ENCODE measurements around the gene KATNAL2.

Gene KATNAL2, protein sequence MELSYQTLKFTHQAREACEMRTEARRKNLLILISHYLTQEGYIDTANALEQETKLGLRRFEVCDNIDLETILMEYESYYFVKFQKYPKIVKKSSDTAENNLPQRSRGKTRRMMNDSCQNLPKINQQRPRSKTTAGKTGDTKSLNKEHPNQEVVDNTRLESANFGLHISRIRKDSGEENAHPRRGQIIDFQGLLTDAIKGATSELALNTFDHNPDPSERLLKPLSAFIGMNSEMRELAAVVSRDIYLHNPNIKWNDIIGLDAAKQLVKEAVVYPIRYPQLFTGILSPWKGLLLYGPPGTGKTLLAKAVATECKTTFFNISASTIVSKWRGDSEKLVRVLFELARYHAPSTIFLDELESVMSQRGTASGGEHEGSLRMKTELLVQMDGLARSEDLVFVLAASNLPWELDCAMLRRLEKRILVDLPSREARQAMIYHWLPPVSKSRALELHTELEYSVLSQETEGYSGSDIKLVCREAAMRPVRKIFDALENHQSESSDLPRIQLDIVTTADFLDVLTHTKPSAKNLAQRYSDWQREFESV

DNA sequence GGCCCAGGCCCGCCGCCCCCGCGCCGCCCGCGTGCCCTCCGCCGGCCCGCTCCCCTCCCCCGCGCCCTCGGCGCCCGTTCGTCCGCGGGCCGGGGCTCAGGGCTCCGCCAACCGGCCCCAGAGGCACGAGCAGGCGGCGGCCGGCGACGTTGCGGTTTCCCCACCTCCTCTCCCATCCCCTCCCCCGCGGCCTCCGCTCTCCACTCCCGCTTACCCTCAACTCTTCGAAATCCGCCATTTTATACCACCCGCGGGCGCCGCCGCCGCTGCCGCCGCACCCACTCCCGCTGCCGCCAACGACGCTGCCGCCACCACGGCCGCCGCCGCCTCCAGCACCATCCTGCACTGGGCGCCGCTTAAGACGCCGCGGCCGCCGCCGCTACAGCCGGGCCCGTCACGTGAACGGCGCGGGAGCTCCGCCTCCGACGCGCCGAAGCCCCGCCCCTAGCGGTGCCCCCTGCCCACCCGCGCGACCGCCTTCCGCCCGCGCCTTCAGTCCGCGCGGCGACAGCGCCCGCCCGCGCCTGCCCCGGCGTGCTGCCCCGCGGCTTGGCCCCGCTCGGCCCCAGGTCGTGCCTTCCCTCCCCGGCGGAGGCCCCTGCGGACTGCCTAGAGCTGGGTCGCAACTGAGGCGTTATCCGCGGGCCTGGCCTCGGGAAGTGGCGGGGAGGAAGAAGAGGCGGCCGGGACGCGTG, at the start of gene KATNAL2, which contains the start of gene PIAS2:
Gene KATNAL2, plus strand, starts transcription at position 495 of the 695 bp plus-strand sequence. CDS start 29,271 bp downstream, outside the sequence.
Gene PIAS2, minus strand, starts transcription at position 400 of the 695 bp plus-strand sequence. Its CDS starts 162 bp downstream, at position 238.
- H3K36me3 ChIP-seq (ENCODE audit: control insufficient read depth in 2 of 2, insufficient read depth in 2 of 2, low read length in 2 of 2) = no peaks in the 10 kb centered on the region

GRCh38 chr18:46868169-46868921, 49.1 kb upstream of the KATNAL2 start:
- no peak overlapping the region for H3K27ac ChIP-seq (ENCODE audit: low read length)
- H3K9me3 ChIP-seq (ENCODE audit: control insufficient read depth in 2 of 2, low read length in 2 of 2) = peaks cover 8 to 13% of the 10 kb centered on the region in 2 donors
- no peak overlapping the region for H3K4me3 ChIP-seq (ENCODE audit: low read length in 2 of 2)

More for the DNA sequence above, at the start of gene KATNAL2, which contains the start of gene PIAS2:
- Histone ChIP-seq H3K27ac (ENCODE audit: low read length) (peak within 1 kb of the TSS; percentile 70), H3K9ac (ENCODE audit: low read length in 2 of 2) (peak within 1 kb of the TSS; percentile 82 to 90), H3K27me3 (ENCODE audit: control insufficient read depth in 1 of 2, insufficient read depth in 2 of 2, low read length in 2 of 2) (no peaks in the 10 kb centered on the region), H3K9me3 (ENCODE audit: control insufficient read depth in 2 of 2, low read length in 2 of 2) (no peaks in the 10 kb centered on the region), H3K4me3 (ENCODE audit: low read length in 2 of 2) (peak within 1 kb of the TSS; percentile 90 to 91), H3K4me1 (ENCODE audit: control insufficient read depth, insufficient read depth, low read length) (peaks cover 15% of the 10 kb centered on the region)

GRCh38 chr18:46877329-46877987, 39.9 kb upstream of the KATNAL2 start:
- Histone ChIP-seq H3K27me3 (ENCODE audit: control insufficient read depth in 1 of 2, insufficient read depth in 2 of 2, low read length in 2 of 2) (no peaks in the 10 kb centered on the region), H3K27ac (ENCODE audit: low read length) (no peak overlapping the region), H3K4me3 (ENCODE audit: low read length in 2 of 2) (no peak overlapping the region), H3K4me1 (ENCODE audit: control insufficient read depth, insufficient read depth, low read length) (no peaks in the 10 kb centered on the region), H3K9me3 (ENCODE audit: control insufficient read depth in 2 of 2, low read length in 2 of 2) (peaks cover 4 to 6% of the 10 kb centered on the region in 2 donors), H3K9ac (ENCODE audit: low read length in 2 of 2) (no peak overlapping the region), H3K36me3 (ENCODE audit: control insufficient read depth in 2 of 2, insufficient read depth in 2 of 2, low read length in 2 of 2) (peaks cover 2 to 7% of the 10 kb centered on the region in 2 donors)

More at GRCh38 chr18:46868169-46868921, 49.1 kb upstream of the KATNAL2 start:
- Histone ChIP-seq H3K27me3 (ENCODE audit: control insufficient read depth in 1 of 2, insufficient read depth in 2 of 2, low read length in 2 of 2) (no peaks in the 10 kb centered on the region), H3K4me1 (ENCODE audit: control insufficient read depth, insufficient read depth, low read length) (no peaks in the 10 kb centered on the region), H3K9ac (ENCODE audit: low read length in 2 of 2) (no peak overlapping the region), H3K36me3 (ENCODE audit: control insufficient read depth in 2 of 2, insufficient read depth in 2 of 2, low read length in 2 of 2) (peaks cover 0 to 3% of the 10 kb centered on the region in 2 donors)

GRCh38 chr18:46883180-46883579, 34.2 kb upstream of the KATNAL2 start:
- no peaks in the 10 kb centered on the region for H3K27me3 ChIP-seq (ENCODE audit: control insufficient read depth in 1 of 2, insufficient read depth in 2 of 2, low read length in 2 of 2)
- H3K4me3 ChIP-seq (ENCODE audit: low read length in 2 of 2) = no peak overlapping the region
- no peaks in the 10 kb centered on the region for H3K9me3 ChIP-seq (ENCODE audit: control insufficient read depth in 2 of 2, low read length in 2 of 2)
- no peak overlapping the region for H3K9ac ChIP-seq (ENCODE audit: low read length in 2 of 2)
- no peaks in the 10 kb centered on the region for H3K4me1 ChIP-seq (ENCODE audit: control insufficient read depth, insufficient read depth, low read length)
- H3K36me3 ChIP-seq (ENCODE audit: control insufficient read depth in 2 of 2, insufficient read depth in 2 of 2, low read length in 2 of 2) = no peaks in the 10 kb centered on the region
- H3K27ac ChIP-seq (ENCODE audit: low read length) = no peak overlapping the region

DNA sequence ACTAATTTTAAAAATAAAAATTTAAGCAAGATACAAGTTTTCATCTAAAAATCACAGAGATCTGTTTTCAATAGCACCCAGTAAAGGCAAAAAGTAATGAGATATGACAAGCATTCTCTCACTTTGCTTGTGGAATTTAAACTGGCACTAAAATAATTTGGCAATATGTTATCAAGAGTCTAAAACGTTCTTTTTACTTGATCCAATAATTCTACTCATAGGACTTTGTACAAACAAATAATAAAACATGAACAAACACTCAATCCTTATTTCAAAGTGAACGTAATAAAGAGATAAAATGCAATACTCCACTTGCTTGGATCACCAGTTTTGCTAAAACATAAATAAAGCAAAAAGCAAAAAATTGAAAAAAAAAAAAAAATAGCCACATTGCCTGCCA, 30.5 kb upstream of the KATNAL2 start:
- Histone ChIP-seq H3K4me1 (ENCODE audit: control insufficient read depth, insufficient read depth, low read length) (no peaks in the 10 kb centered on the region), H3K9ac (ENCODE audit: low read length in 2 of 2) (no peak overlapping the region), H3K36me3 (ENCODE audit: control insufficient read depth in 2 of 2, insufficient read depth in 2 of 2, low read length in 2 of 2) (peaks cover 13 to 19% of the 10 kb centered on the region in 2 donors), H3K9me3 (ENCODE audit: control insufficient read depth in 2 of 2, low read length in 2 of 2) (peaks cover 0 to 5% of the 10 kb centered on the region in 2 donors), H3K27me3 (ENCODE audit: control insufficient read depth in 1 of 2, insufficient read depth in 2 of 2, low read length in 2 of 2) (no peaks in the 10 kb centered on the region), H3K4me3 (ENCODE audit: low read length in 2 of 2) (no peak overlapping the region), H3K27ac (ENCODE audit: low read length) (no peak overlapping the region)

DNA sequence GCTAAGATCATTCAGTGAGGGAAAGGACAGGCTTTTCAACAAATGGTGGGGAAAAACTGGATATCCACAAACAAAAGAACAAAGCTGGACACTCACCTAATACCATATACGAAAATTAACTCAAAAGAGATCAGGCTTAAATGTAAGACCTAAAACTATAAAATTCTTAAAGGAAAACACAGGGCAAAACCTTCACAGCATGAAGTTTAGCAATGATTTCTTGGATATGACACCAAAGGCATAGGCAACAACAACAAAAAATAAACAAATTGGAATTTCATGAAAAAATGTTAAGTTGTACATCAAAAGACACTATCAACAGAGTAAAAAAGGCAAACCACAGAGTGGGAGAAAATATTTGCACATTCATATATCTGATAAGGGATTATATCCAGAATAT, 28.4 kb upstream of the KATNAL2 start:
- Histone ChIP-seq H3K4me1 (ENCODE audit: control insufficient read depth, insufficient read depth, low read length) (no peaks in the 10 kb centered on the region), H3K4me3 (ENCODE audit: low read length in 2 of 2) (no peak overlapping the region), H3K9ac (ENCODE audit: low read length in 2 of 2) (no peak overlapping the region), H3K9me3 (ENCODE audit: control insufficient read depth in 2 of 2, low read length in 2 of 2) (peaks cover 0 to 5% of the 10 kb centered on the region in 2 donors), H3K27me3 (ENCODE audit: control insufficient read depth in 1 of 2, insufficient read depth in 2 of 2, low read length in 2 of 2) (no peaks in the 10 kb centered on the region), H3K27ac (ENCODE audit: low read length) (no peak overlapping the region), H3K36me3 (ENCODE audit: control insufficient read depth in 2 of 2, insufficient read depth in 2 of 2, low read length in 2 of 2) (peaks cover 13 to 19% of the 10 kb centered on the region in 2 donors)

GRCh38 chr18:46891742-46892214, 25.6 kb upstream of the KATNAL2 start:
- Histone ChIP-seq H3K4me1 (ENCODE audit: control insufficient read depth, insufficient read depth, low read length) (no peaks in the 10 kb centered on the region), H3K9me3 (ENCODE audit: control insufficient read depth in 2 of 2, low read length in 2 of 2) (peaks cover 0 to 5% of the 10 kb centered on the region in 2 donors), H3K4me3 (ENCODE audit: low read length in 2 of 2) (no peak overlapping the region), H3K27me3 (ENCODE audit: control insufficient read depth in 1 of 2, insufficient read depth in 2 of 2, low read length in 2 of 2) (no peaks in the 10 kb centered on the region), H3K36me3 (ENCODE audit: control insufficient read depth in 2 of 2, insufficient read depth in 2 of 2, low read length in 2 of 2) (peaks cover 13 to 19% of the 10 kb centered on the region in 2 donors), H3K9ac (ENCODE audit: low read length in 2 of 2) (no peak overlapping the region), H3K27ac (ENCODE audit: low read length) (no peak overlapping the region)

GRCh38 chr18:46892842-46893241, 24.6 kb upstream of the KATNAL2 start:
- no peaks in the 10 kb centered on the region for H3K27me3 ChIP-seq (ENCODE audit: control insufficient read depth in 1 of 2, insufficient read depth in 2 of 2, low read length in 2 of 2)
- H3K4me1 ChIP-seq (ENCODE audit: control insufficient read depth, insufficient read depth, low read length) = no peaks in the 10 kb centered on the region
- no peak overlapping the region for H3K9ac ChIP-seq (ENCODE audit: low read length in 2 of 2)
- H3K27ac ChIP-seq (ENCODE audit: low read length) = no peak overlapping the region
- H3K36me3 ChIP-seq (ENCODE audit: control insufficient read depth in 2 of 2, insufficient read depth in 2 of 2, low read length in 2 of 2) = peaks cover 13 to 19% of the 10 kb centered on the region in 2 donors
- no peak overlapping the region for H3K4me3 ChIP-seq (ENCODE audit: low read length in 2 of 2)
- peaks cover 0 to 5% of the 10 kb centered on the region in 2 donors for H3K9me3 ChIP-seq (ENCODE audit: control insufficient read depth in 2 of 2, low read length in 2 of 2)

DNA sequence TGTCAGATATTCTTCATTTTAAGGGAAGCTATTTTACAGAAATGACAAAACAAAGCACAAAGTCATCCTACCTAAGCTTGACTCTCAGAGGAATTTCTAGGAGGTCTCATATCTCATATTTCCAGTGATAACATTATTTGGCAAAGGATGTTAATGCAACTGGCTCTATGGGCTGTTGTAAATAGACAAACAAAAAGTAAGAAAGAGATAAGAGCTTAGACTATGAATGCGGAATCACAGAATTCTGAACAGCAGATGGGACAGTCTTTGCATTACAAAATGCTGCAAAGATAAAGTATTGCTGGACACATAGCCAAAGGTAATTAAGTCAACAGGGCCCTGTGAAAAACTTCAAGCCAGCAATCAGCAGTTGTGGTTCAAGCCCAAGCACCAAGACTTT, 24.0 kb upstream of the KATNAL2 start:
- Histone ChIP-seq H3K36me3 (ENCODE audit: control insufficient read depth in 2 of 2, insufficient read depth in 2 of 2, low read length in 2 of 2) (peaks cover 12 to 17% of the 10 kb centered on the region in 2 donors), H3K27ac (ENCODE audit: low read length) (no peak overlapping the region), H3K9ac (ENCODE audit: low read length in 2 of 2) (no peak overlapping the region), H3K9me3 (ENCODE audit: control insufficient read depth in 2 of 2, low read length in 2 of 2) (peaks cover 0 to 5% of the 10 kb centered on the region in 2 donors), H3K27me3 (ENCODE audit: control insufficient read depth in 1 of 2, insufficient read depth in 2 of 2, low read length in 2 of 2) (no peaks in the 10 kb centered on the region), H3K4me3 (ENCODE audit: low read length in 2 of 2) (no peak overlapping the region), H3K4me1 (ENCODE audit: control insufficient read depth, insufficient read depth, low read length) (no peaks in the 10 kb centered on the region)
